GM12873 (cell line): ENCODE results near the gene WEE1.

ENCODE experiments used
- TF ChIP-seq, protein P1 (sequence below): IDR thresholded peaks from 2 replicates; pipeline ENCODE4 v1.5.1; 2012; ENCODE audit warnings: low read depth, mild to moderate bottlenecking, moderate library complexity, low read length, control low read depth; ENCODE audit not compliant: insufficient read depth; ENCODE audit errors: missing control alignments

WEE1 gene

GRCh38 chr11:9573052-9573774 lies at the start of gene WEE1:
TSS of gene WEE1 (plus strand) at chr11:9573670. CDS start at chr11:9573934, 264 bp downstream.
- TF ChIP-seq, protein P1, sequence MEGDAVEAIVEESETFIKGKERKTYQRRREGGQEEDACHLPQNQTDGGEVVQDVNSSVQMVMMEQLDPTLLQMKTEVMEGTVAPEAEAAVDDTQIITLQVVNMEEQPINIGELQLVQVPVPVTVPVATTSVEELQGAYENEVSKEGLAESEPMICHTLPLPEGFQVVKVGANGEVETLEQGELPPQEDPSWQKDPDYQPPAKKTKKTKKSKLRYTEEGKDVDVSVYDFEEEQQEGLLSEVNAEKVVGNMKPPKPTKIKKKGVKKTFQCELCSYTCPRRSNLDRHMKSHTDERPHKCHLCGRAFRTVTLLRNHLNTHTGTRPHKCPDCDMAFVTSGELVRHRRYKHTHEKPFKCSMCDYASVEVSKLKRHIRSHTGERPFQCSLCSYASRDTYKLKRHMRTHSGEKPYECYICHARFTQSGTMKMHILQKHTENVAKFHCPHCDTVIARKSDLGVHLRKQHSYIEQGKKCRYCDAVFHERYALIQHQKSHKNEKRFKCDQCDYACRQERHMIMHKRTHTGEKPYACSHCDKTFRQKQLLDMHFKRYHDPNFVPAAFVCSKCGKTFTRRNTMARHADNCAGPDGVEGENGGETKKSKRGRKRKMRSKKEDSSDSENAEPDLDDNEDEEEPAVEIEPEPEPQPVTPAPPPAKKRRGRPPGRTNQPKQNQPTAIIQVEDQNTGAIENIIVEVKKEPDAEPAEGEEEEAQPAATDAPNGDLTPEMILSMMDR: no peak

DNA sequence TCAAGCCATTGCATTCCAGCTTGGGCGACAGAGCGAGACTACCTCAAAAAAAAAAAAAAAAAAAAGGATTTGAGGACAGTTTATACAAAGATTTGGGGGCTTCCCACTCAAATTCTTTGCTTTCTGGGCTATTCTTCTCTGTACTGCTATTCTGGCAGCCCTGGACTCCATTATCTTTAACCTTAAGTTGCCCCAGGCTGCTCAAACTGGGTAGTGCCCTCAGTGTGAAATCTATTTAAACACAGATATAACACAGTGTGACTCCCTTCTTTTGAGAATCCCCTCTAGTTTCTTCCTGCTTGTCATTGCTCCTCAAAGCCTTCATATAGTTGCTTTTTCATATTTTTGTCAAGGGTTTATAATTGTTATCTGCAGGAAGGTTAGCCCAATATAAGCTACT lies 49.5 kb upstream of the WEE1 start:
- TF ChIP-seq, protein P1: no peak

GRCh38 chr11:9525116-9525515 lies 48.4 kb upstream of the WEE1 start:
- TF ChIP-seq, protein P1: no peak

GRCh38 chr11:9527481-9528135 lies 45.9 kb upstream of the WEE1 start:
- TF ChIP-seq, protein P1: no peak

DNA sequence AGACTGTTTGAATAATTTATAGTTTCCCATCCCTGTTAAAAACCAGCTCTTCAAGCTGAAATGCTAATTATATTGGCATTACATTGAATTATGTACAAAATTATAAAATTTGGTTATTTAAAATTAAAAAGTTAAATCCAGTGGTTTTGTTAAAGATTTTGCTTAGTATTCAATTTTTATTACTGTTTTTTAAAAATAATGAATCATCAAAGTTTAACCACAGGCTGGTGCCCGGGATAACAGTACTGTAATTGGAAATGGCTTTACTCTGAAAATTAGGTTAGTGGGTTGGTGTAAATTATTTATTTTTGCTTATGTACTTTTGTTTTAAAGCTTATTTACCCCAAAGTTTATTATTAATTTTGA lies 45.4 kb upstream of the WEE1 start:
- TF ChIP-seq, protein P1: no peak

DNA sequence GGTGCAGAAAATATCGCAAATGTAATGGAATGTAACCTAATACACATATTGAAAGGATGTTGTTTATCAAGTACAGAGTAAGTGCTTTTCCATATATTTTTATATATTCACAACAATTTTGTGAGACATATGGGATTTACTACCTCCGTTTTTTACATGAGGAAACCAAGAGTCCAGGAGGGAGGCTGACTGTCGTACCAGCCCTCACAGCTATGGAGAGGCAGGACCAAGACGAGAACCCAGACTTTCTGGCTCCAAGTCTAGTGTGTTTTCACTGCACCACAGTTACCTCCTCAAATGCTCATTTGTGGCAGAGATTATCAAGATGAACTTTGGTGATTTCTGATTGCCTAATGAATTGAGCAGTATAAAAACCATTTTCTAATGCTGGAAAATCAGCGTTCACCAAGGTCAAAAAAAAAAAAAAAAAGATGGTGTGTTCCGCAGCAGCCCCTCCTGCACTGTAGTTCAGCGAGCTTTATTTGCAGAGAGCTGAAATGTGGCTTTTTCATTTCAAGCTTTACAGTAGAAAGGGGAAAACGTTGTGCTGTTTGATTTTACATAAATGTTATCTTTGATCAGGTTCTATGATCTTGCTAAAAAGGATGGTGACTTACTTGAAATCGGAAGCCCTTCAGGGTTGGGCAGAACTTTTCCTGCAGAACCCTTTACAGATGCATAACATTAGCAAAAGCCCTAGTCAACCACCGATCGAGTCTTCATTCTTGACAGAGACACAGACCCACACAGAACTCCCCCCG lies 44.7 kb upstream of the WEE1 start:
- TF ChIP-seq, protein P1: no peak

DNA sequence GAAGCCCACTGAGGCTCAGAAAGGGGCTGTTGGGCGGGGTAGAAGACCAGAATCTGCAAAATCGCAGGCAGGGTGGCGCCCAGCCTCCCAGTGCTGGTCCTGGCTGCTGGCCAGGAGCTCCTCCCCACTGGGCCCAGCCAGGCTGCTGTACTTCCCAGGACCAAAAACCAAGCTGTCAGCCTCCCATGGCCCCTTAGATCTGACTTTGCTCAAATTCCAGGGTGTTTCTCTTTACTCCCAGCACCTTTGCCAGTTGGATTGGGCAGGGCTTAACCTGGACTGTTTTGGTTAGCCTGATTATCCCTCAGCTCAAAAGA lies 44.2 kb upstream of the WEE1 start:
- TF ChIP-seq, protein P1: no peak
